ENCODE measurements around the gene MEIS2.

MEIS2 gene

DNA sequence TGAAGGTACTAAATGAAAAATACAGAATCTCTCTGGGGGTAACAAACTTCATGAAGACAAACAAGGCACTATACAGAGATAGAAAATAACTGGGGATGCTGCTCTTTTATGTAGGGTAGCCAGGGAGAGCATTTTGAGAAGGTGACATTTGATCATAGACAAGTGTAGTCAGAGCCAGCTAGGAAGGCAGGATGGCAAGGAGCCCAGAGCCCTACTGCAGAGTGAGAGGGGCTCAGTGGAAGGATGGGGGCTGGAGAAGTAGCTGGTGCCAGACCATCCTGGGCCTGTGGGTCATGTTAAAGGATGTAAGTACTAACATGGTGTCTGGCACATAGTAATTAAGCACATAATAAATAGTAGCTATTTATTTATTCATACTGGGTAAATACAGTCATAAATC lies 133.6 kb downstream of the MEIS2 start:
- no peaks in the 10 kb centered on the region for H3K36me3 ChIP-seq (ENCODE audit: control insufficient read depth in 1 of 2, insufficient read depth in 2 of 2, low read length in 2 of 2)
- H2AFZ ChIP-seq (ENCODE audit: insufficient read depth, low read length, poor library complexity) = no peak overlapping the region
- no peak overlapping the region for H2BK12ac ChIP-seq (ENCODE audit: low read length)
- H3K9ac ChIP-seq (ENCODE audit: low read length) = no peak overlapping the region
- no peak for DNase-seq
- no peaks in the 10 kb centered on the region for H3K9me3 ChIP-seq (ENCODE audit: insufficient read depth, low read depth, low read length)
- H2BK120ac ChIP-seq (ENCODE audit: insufficient read depth, low read length, poor library complexity) = no peak overlapping the region
- no peaks in the 10 kb centered on the region for H3K27me3 ChIP-seq (ENCODE audit: insufficient read depth, low read length)
- H4K8ac ChIP-seq (ENCODE audit: low read depth, low read length) = no peak overlapping the region
- no peak overlapping the region for H3K4me3 ChIP-seq (ENCODE audit: low read depth, low read length)
- no peak overlapping the region for H4K12ac ChIP-seq (ENCODE audit: low read depth, low read length)
- no peak overlapping the region for H3K4ac ChIP-seq (ENCODE audit: low read depth, low read length)
- H3K79me2 ChIP-seq (ENCODE audit: control insufficient read depth, insufficient read depth, low read length, poor library complexity) = no peaks in the 10 kb centered on the region
- H3K4me2 ChIP-seq (ENCODE audit: low read length) = no peak overlapping the region
- no peak overlapping the region for H3K23ac ChIP-seq (ENCODE audit: low read length)
- no peak overlapping the region for H2BK5ac ChIP-seq (ENCODE audit: low read depth, low read length, poor library complexity)
- no peak overlapping the region for H3K14ac ChIP-seq (ENCODE audit: low read length)
- no peak overlapping the region for H4K91ac ChIP-seq (ENCODE audit: low read depth, low read length)
- H3K18ac ChIP-seq (ENCODE audit: low read length) = no peak overlapping the region
- H3K27ac ChIP-seq (ENCODE audit: low read depth, low read length) = no peak overlapping the region
- no peaks in the 10 kb centered on the region for H3K79me1 ChIP-seq (ENCODE audit: low read length)
- no peaks in the 10 kb centered on the region for H3K4me1 ChIP-seq (ENCODE audit: control insufficient read depth in 1 of 2, insufficient read depth in 2 of 2, low read length in 2 of 2)
- no peak overlapping the region for H2AK5ac ChIP-seq (ENCODE audit: low read length)

DNA sequence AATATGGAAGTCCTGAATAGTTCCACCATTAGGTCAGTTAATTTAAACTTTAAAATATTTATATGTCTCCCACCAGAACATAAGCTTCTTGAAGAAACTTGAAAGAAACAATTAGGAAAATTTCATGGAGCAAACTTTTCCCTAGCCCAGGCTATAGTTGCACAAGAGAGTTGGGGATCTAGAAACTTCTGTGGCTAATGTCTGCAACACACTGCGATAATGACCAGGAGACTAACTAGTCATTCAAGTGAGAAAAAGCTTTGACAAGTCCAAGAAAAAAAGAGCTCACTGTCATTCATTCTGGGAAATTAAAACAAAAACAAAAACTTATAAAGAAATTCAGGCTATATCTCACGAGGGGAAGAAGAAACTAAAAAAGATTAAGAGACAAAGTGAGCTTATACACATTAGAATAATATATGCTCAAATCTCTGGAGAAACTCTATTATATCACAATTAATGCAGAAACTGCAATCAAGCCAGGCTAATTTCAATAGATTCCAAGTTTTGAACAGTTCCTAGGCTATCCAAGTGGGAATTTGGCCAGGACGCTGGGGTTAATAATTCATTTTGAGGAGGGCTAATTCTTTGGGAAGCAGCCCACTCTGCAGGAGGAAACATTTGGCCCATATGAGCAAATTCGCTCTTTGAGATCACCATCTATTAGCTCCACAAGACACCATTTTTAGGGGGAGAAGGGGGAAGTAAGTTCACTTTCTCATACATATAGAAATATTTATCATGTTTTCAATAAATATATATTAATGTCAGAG lies 134.6 kb downstream of the MEIS2 start:
- H3K4me2 ChIP-seq (ENCODE audit: low read length) = no peak overlapping the region
- no peak overlapping the region for H4K8ac ChIP-seq (ENCODE audit: low read depth, low read length)
- H4K12ac ChIP-seq (ENCODE audit: low read depth, low read length) = no peak overlapping the region
- no peaks in the 10 kb centered on the region for H3K79me1 ChIP-seq (ENCODE audit: low read length)
- H2BK5ac ChIP-seq (ENCODE audit: low read depth, low read length, poor library complexity) = no peak overlapping the region
- H3K36me3 ChIP-seq (ENCODE audit: control insufficient read depth in 1 of 2, insufficient read depth in 2 of 2, low read length in 2 of 2) = no peaks in the 10 kb centered on the region
- no peak overlapping the region for H3K4ac ChIP-seq (ENCODE audit: low read depth, low read length)
- DNase-seq = no peak
- H3K4me1 ChIP-seq (ENCODE audit: control insufficient read depth in 1 of 2, insufficient read depth in 2 of 2, low read length in 2 of 2) = no peaks in the 10 kb centered on the region
- no peak overlapping the region for H3K18ac ChIP-seq (ENCODE audit: low read length)
- no peak overlapping the region for H4K91ac ChIP-seq (ENCODE audit: low read depth, low read length)
- H2BK12ac ChIP-seq (ENCODE audit: low read length) = no peak overlapping the region
- no CpG with 5 or more reads among the region's 4 CpGs for WGBS (ENCODE audit: extremely low coverage, insufficient coverage, insufficient read length)
- no peak overlapping the region for H3K4me3 ChIP-seq (ENCODE audit: low read depth, low read length)
- H3K9me3 ChIP-seq (ENCODE audit: insufficient read depth, low read depth, low read length) = no peaks in the 10 kb centered on the region
- H2BK120ac ChIP-seq (ENCODE audit: insufficient read depth, low read length, poor library complexity) = no peak overlapping the region
- H3K27ac ChIP-seq (ENCODE audit: low read depth, low read length) = no peak overlapping the region
- H3K79me2 ChIP-seq (ENCODE audit: control insufficient read depth, insufficient read depth, low read length, poor library complexity) = no peaks in the 10 kb centered on the region
- no peak overlapping the region for H3K23ac ChIP-seq (ENCODE audit: low read length)
- no peak overlapping the region for H2AFZ ChIP-seq (ENCODE audit: insufficient read depth, low read length, poor library complexity)
- H2AK5ac ChIP-seq (ENCODE audit: low read length) = no peak overlapping the region
- no peak overlapping the region for H3K9ac ChIP-seq (ENCODE audit: low read length)
- H3K14ac ChIP-seq (ENCODE audit: low read length) = no peak overlapping the region
- H3K27me3 ChIP-seq (ENCODE audit: insufficient read depth, low read length) = no peaks in the 10 kb centered on the region

GRCh38 chr15:36964626-36965025 lies 135.7 kb downstream of the MEIS2 start:
- Histone ChIP-seq H2AK5ac (ENCODE audit: low read length) (no peak overlapping the region), H3K36me3 (ENCODE audit: control insufficient read depth in 1 of 2, insufficient read depth in 2 of 2, low read length in 2 of 2) (no peaks in the 10 kb centered on the region), H3K27ac (ENCODE audit: low read depth, low read length) (no peak overlapping the region), H3K4ac (ENCODE audit: low read depth, low read length) (no peak overlapping the region), H2BK12ac (ENCODE audit: low read length) (no peak overlapping the region), H2AFZ (ENCODE audit: insufficient read depth, low read length, poor library complexity) (no peak overlapping the region), H3K27me3 (ENCODE audit: insufficient read depth, low read length) (no peaks in the 10 kb centered on the region), H4K8ac (ENCODE audit: low read depth, low read length) (no peak overlapping the region), H3K79me1 (ENCODE audit: low read length) (no peaks in the 10 kb centered on the region), H3K14ac (ENCODE audit: low read length) (no peak overlapping the region), H4K12ac (ENCODE audit: low read depth, low read length) (no peak overlapping the region), H2BK120ac (ENCODE audit: insufficient read depth, low read length, poor library complexity) (no peak overlapping the region), H2BK5ac (ENCODE audit: low read depth, low read length, poor library complexity) (no peak overlapping the region), H3K4me3 (ENCODE audit: low read depth, low read length) (no peak overlapping the region), H3K23ac (ENCODE audit: low read length) (no peak overlapping the region), H3K4me1 (ENCODE audit: control insufficient read depth in 1 of 2, insufficient read depth in 2 of 2, low read length in 2 of 2) (no peaks in the 10 kb centered on the region), H3K79me2 (ENCODE audit: control insufficient read depth, insufficient read depth, low read length, poor library complexity) (no peaks in the 10 kb centered on the region), H3K9ac (ENCODE audit: low read length) (no peak overlapping the region), H4K91ac (ENCODE audit: low read depth, low read length) (no peak overlapping the region), H3K4me2 (ENCODE audit: low read length) (no peak overlapping the region), H3K18ac (ENCODE audit: low read length) (no peak overlapping the region), H3K9me3 (ENCODE audit: insufficient read depth, low read depth, low read length) (no peaks in the 10 kb centered on the region)
- no peak for DNase-seq

- H3K79me2 ChIP-seq (ENCODE audit: control insufficient read depth, insufficient read depth, low read length, poor library complexity) = no peaks in the 10 kb centered on the region
- H2BK5ac ChIP-seq (ENCODE audit: low read depth, low read length, poor library complexity) = no peak overlapping the region
- H3K9me3 ChIP-seq (ENCODE audit: insufficient read depth, low read depth, low read length) = no peaks in the 10 kb centered on the region
- H3K18ac ChIP-seq (ENCODE audit: low read length) = no peak overlapping the region
- H3K4ac ChIP-seq (ENCODE audit: low read depth, low read length) = no peak overlapping the region
- H2BK12ac ChIP-seq (ENCODE audit: low read length) = no peak overlapping the region
- no peak overlapping the region for H3K4me2 ChIP-seq (ENCODE audit: low read length)
- no CpG with 5 or more reads among the region's 1 CpG for WGBS (ENCODE audit: extremely low coverage, insufficient coverage, insufficient read length)
- H3K27me3 ChIP-seq (ENCODE audit: insufficient read depth, low read length) = no peaks in the 10 kb centered on the region
- H4K91ac ChIP-seq (ENCODE audit: low read depth, low read length) = no peak overlapping the region
- no peak overlapping the region for H2AFZ ChIP-seq (ENCODE audit: insufficient read depth, low read length, poor library complexity)
- no peak overlapping the region for H3K14ac ChIP-seq (ENCODE audit: low read length)
- no peaks in the 10 kb centered on the region for H3K36me3 ChIP-seq (ENCODE audit: control insufficient read depth in 1 of 2, insufficient read depth in 2 of 2, low read length in 2 of 2)
- no peak overlapping the region for H4K12ac ChIP-seq (ENCODE audit: low read depth, low read length)
- H4K8ac ChIP-seq (ENCODE audit: low read depth, low read length) = no peak overlapping the region
- no peak overlapping the region for H2BK120ac ChIP-seq (ENCODE audit: insufficient read depth, low read length, poor library complexity)
- H3K9ac ChIP-seq (ENCODE audit: low read length) = no peak overlapping the region
- H3K27ac ChIP-seq (ENCODE audit: low read depth, low read length) = no peak overlapping the region
- H2AK5ac ChIP-seq (ENCODE audit: low read length) = no peak overlapping the region
- H3K4me1 ChIP-seq (ENCODE audit: control insufficient read depth in 1 of 2, insufficient read depth in 2 of 2, low read length in 2 of 2) = no peaks in the 10 kb centered on the region
- no peak overlapping the region for H3K4me3 ChIP-seq (ENCODE audit: low read depth, low read length)
- no peak overlapping the region for H3K23ac ChIP-seq (ENCODE audit: low read length)
- peak; percentile 4 to 56 for DNase-seq
- H3K79me1 ChIP-seq (ENCODE audit: low read length) = no peaks in the 10 kb centered on the region
Observed at GRCh38 chr15:36961956-36962355, 138.4 kb downstream of the MEIS2 start.
